ENCODE results near the gene PADI1. TPM values are rescaled to one million over a fixed set of nuclear protein-coding genes. Genes with fewer than 3 reads are reported as not detected.

Gene PADI1
- total and polyA plus RNA-seq, 2 of the 8 experiments (the other 6 are each of a cell fraction or from before 2014, with no cell fraction given): 0.20 to 0.30 TPM

DNA sequence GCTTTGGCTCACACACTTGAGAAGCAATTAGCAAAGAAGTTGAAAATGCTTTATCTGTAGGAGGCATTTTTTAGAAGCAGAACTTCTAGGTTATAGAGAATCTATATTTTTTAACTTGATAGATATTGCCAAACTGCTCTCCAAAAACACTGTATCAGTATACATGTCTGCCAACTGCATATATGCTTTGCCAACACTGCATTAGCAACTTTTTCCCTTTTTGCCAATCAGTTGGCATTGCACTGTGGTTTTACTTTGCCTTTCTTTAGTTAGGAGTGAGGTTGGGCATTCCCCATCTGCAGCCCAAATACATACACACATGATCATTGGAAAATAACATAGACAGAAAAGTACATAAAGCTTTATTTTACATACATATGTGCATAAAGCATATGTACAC, 59.0 kb downstream of the PADI1 start (continued):
- TF ChIP-seq, protein P1, sequence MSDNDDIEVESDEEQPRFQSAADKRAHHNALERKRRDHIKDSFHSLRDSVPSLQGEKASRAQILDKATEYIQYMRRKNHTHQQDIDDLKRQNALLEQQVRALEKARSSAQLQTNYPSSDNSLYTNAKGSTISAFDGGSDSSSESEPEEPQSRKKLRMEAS (IDR thresholded peaks at IDR 0.05): no peak
- TF ChIP-seq GABPA (IDR thresholded peaks at IDR 0.05; ENCODE audit: borderline replicate concordance, insufficient read depth, low read length): no peak
- no peak for TF ChIP-seq CEBPB (IDR thresholded peaks at IDR 0.05; ENCODE audit: low read depth, low read length)
